Left cardiac atrium (tissue), 4 donors: ENCODE results near the gene USP6NL. TPM values are rescaled to one million over a fixed set of nuclear protein-coding genes. Genes with fewer than 3 reads are reported as not detected.

Source experiments
- ATAC-seq, 2 donors: fragments of 200-7000 bp; cut with Tn5 transposase; one replicate each; pipeline ENCODE4 v1.9.1; 2020; ENCODE audit warnings: mild to moderate bottlenecking in 2 of 2, moderate library complexity in 2 of 2
- DNase-seq: peaks from one replicate; pipeline ENCODE4 v3.0.0-alpha.2; 2020
- intact Hi-C, 2 donors: fragments of 100-400 bp; cut with DNase I; formaldehyde crosslinking; loops; one replicate each; pipeline versions ENCODE4 v1.14.1 to v1.15.1; 2022 to 2023
- total RNA-seq, 2 donors: library from RNA; stranded (reverse); fragmentation: NEBNext Ultra II Directional; extraction: Animal tissue kit (Norgen Biotek cat#: 25700); gene quantifications; one replicate each; pipeline ENCODE4 v1.2.1, GENCODE V29; 2021
- donor health status: DM: no; HTN: yes; CAD: no.
- donor health status: DM: no; HTN: yes; CAD: no; lungs with severe emphysema.
- donor health status: DM: yes; HTN: yes; CAD: no.
- donor health status: Dilated cardiomyopathy.

The USP6NL gene
- total RNA-seq, 2 donors from 2014 or later = 7.9 to 9.2 TPM

GRCh38 chr10:11530806-11531205, 80.6 kb downstream of the USP6NL start:
- intact Hi-C loops = no loop called here
- ATAC-seq (no peak), DNase-seq (no peak)

DNA sequence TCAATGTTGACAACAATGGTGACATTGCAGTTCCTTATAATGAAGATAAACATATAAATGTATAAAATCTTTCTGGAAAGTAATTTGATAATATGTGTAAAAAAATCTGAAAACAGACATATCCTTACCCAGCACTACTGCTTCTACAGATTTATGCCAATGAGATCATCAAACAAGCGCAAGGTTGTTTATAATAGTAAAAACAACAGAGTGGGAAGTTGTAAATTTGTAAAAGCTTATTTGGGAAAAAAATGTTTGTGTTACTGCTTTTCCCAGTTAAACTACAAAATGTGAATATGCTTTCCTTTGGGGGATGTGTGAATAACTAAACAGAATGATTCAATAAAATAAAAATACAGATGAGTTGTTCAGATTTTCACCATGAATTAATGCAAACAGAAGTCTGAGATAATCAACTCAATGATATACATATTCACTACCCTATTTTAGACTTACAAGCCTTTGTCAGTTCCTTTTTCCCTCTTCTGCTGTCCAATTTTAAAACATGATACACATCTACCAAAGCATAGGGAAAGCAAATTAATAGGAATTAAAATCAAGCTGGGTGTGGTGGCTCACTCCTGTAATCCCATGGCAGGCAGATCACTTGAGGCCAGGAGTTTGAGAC, 82.1 kb downstream of the USP6NL start:
- intact Hi-C loops = loop anchor here in 1 of 2 donors (10.0 kb wide), 1 partner anchor 85 kb away; the partner anchor contains the start of gene USP6NL
- DNase-seq (no peak), ATAC-seq (no peak)

GRCh38 chr10:11528286-11528685, 83.2 kb downstream of the USP6NL start:
- DNase-seq (no peak), ATAC-seq (peak in 1 of 2 donors; percentile 16)
- intact Hi-C loops = loop anchor here in 1 of 2 donors (10.0 kb wide), 1 partner anchor 87 kb away; the partner anchor contains the start of gene USP6NL

DNA sequence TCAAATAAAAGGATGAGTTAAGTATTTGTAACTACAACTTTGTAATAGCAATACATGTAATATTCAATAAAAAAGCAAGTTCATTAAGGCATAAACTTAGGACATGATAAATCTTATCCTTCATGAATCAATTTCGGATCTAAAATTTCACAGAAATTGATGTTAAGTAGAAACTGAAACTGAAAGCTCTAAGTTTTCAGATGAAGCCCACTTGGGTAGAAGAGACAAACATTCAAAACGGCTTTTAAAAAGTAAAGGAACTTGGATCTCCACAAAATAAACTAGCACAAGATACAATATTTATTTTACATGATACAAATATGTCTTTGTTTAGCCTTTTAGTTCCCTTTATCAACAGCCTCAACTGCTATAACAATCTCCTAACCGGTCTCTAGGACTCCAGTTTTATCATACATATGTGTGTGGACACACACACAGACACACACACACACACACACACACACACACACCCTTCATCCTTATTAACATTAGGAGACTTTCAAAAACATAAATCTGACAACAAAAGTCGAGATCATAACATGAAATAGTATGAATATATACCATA, 83.7 kb downstream of the USP6NL start:
- DNase-seq = no peak
- intact Hi-C loops = loop anchor here in 1 of 2 donors (10.0 kb wide), 1 partner anchor 87 kb away; the partner anchor contains the start of gene USP6NL
- no peak for ATAC-seq

DNA sequence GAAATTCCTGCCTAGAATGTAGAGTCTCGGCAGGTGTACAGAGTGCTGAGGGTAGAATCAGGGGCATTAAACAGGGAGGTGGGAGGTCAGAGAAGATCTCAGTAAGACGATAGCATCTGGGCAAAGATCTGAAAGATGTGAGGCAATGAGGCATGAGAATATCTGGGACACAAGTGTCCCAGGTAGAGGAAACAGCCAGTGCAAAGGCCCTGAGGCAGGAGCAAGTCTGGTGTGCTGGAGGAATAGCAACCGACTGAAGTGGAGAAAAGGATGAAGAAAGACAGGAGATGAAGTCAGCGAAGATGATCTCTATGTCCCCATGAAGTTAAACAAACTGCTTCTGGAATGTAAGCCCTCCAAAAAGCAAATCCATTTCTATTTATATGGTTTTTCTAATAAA, 84.4 kb downstream of the USP6NL start:
- no peak for ATAC-seq
- intact Hi-C loops = loop anchor here in 1 of 2 donors (10.0 kb wide), 1 partner anchor 88 kb away; the partner anchor contains the start of gene USP6NL
- DNase-seq = no peak

GRCh38 chr10:11525503-11525902, 85.9 kb downstream of the USP6NL start:
- intact Hi-C loops = loop anchor here in 1 of 2 donors (10.0 kb wide), 1 partner anchor 89 kb away; the partner anchor contains the start of gene USP6NL
- DNase-seq (peak; percentile 78), ATAC-seq (peak; percentile 66 to 85)

DNA sequence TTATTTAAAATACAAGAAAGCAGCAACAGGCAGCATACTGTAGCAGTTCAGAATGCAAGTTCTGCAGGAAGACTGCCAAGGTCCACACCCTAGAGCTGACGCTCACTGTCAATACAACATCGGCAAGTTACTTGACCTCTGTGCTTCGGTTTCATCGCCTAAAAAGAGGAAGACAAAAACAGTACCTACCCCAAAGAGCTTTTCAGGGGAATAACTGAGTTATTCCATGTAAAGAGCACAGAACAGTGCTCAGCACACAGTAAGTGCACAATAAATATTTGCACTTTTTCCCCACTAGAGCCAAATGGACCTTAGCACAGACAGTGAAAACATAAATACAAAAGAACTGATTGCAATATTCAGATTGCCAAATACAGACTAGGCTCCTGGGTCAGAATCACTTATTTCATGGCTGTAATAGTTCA, 88.6 kb downstream of the USP6NL start:
- peak; percentile 45 for DNase-seq
- ATAC-seq = peak; percentile 67 to 87

DNA sequence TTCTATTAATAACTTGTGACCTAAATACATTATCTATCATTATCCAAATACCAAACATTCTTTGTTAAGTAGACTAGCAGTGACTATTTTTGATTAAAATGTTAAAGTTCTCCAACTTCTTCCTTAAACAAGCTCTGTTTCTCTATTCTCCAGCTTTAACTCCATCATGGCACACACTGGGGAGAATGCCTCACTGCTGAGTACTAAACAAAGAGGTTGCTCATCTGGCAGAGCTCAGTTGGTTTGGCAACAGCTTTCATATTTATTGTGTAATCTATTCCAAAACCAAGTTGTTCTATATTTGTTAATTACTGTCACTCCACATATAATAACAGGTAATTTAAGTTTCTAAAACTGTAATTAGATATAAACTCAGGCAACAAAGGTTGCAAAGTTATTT, 89.6 kb downstream of the USP6NL start:
- DNase-seq = no peak
- intact Hi-C loops = loop anchor here in 1 of 2 donors (10.0 kb wide), 1 partner anchor 93 kb away; the partner anchor contains the start of gene USP6NL
- peak in 1 of 2 donors; percentile 78 for ATAC-seq

More for the DNA sequence above, 88.6 kb downstream of the USP6NL start:
- intact Hi-C loops = loop anchor here in 1 of 2 donors (10.0 kb wide), 1 partner anchor 92 kb away; the partner anchor contains the start of gene USP6NL

GRCh38 chr10:11520892-11521291, 90.6 kb downstream of the USP6NL start:
- ATAC-seq (no peak), DNase-seq (no peak)
- intact Hi-C loops = loop anchor here in 1 of 2 donors (10.0 kb wide), 1 partner anchor 94 kb away; the partner anchor contains the start of gene USP6NL

- intact Hi-C loops = loop anchor here (2.0 to 10.0 kb wide), 7 partner anchors 95 to 468 kb away; partner anchors contain the start of genes ECHDC3 (in 1 of the 2) and USP6NL (in 1 of the 2)
- no peak for ATAC-seq
- no peak for DNase-seq
Measured at GRCh38 chr10:11517150-11517549, 94.3 kb downstream of the USP6NL start.

DNA sequence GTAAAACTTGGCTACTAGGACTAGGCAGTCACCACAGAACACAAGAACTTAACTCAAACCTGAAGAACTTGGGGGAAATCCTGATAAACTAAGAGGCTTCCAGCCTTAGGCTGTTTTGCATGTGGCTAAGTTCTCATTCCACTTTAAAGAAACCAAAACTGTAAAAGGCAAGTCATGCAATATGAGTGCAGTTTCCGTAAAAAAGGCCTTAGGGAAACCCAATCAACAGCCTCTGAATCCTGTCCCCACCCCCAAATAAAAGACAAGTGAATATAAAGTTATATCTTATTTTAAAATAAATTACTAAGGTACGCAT, 95.1 kb downstream of the USP6NL start:
- DNase-seq (no peak), ATAC-seq (no peak)
- intact Hi-C loops = loop anchor here (2.0 to 10.0 kb wide), 7 partner anchors 96 to 468 kb away; partner anchors contain the start of genes ECHDC3 (in 1 of the 2) and USP6NL (in 1 of the 2)

GRCh38 chr10:11515596-11516430, 95.6 kb downstream of the USP6NL start:
- intact Hi-C loops = loop anchor here (2.0 to 10.0 kb wide), 7 partner anchors 96 to 469 kb away; partner anchors contain the start of genes ECHDC3 (in 1 of the 2) and USP6NL (in 1 of the 2)
- no peak for DNase-seq
- peak; percentile 84 to 89 for ATAC-seq

GRCh38 chr10:11513727-11514126, 97.7 kb downstream of the USP6NL start:
- intact Hi-C loops = loop anchor here (10.0 kb wide), 3 partner anchors 211 to 471 kb away; no protein-coding TSS in a partner anchor

DNA sequence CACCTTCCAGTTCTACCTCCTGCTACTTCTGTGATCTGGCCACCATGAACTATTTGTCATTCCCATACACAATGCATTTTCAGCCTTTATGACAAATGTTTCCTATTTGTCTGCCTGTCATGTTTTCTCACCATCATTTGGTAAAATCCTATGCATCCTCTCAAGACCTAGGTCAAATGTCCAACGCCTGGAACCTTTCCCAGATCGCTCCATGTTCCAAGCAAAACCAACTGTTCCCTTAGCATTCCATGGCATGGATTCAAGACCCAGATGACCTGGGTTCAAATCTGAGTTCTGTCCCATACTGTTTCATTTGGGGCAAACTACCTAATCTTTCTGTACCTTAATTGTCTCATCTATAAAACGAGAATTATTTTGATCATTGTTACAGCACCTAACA, 98.9 kb downstream of the USP6NL start:
- DNase-seq = no peak
- intact Hi-C loops = loop anchor here (10.0 kb wide), 3 partner anchors 212 to 472 kb away; no protein-coding TSS in a partner anchor
- no peak for ATAC-seq

More at GRCh38 chr10:11513727-11514126, 97.7 kb downstream of the USP6NL start:
- no peak for DNase-seq
- no peak for ATAC-seq

GRCh38 chr10:11511321-11511720, 100.1 kb downstream of the USP6NL start:
- intact Hi-C loops = loop anchor here (10.0 kb wide), 3 partner anchors 213 to 473 kb away; no protein-coding TSS in a partner anchor
- ATAC-seq (no peak), DNase-seq (no peak)

GRCh38 chr10:11510736-11511135, 100.7 kb downstream of the USP6NL start:
- DNase-seq (no peak), ATAC-seq (peak in 1 of 2 donors; percentile 75)
- intact Hi-C loops = loop anchor here (10.0 kb wide), 3 partner anchors 214 to 474 kb away; no protein-coding TSS in a partner anchor

GRCh38 chr10:11510281-11510680, 101.2 kb downstream of the USP6NL start:
- ATAC-seq (no peak), DNase-seq (no peak)
- intact Hi-C loops = loop anchor here (10.0 kb wide), 3 partner anchors 215 to 475 kb away; no protein-coding TSS in a partner anchor

DNA sequence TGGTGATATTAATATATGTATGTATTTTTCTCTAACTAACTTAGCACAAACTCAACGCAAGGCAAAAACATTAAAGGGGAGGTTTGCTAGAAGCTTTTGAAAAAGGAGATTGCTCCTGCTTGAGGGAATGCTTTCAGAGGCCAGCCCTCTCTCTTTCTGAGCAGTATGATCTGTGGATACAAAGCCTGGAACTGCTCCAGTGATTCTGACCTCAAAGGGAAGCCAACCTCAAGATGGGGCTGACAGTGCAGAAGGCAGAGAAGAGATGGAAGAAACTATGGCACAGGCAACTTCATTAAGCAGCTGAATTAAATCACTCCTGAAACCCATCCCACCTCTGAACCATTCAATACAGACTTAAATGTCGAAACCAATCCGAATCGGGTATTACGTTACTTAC, 102.4 kb downstream of the USP6NL start:
- DNase-seq (no peak), ATAC-seq (no peak)
- intact Hi-C loops = no loop called here
